RKO (cell line): ENCODE measurements around the gene SEPTIN10.
"Not testable (repeated sequence)": the region's sequence is repeated elsewhere in the genome, so short reads cannot be mapped to it uniquely, and the experiment has no call there.

ENCODE experiments used
- DNase-seq: peaks from one replicate; pipeline ENCODE4 v3.0.0-alpha.2; 2016; ENCODE audit warnings: low spot score

Gene SEPTIN10

GRCh38 chr2:109601783-109602182 is 12.0 kb downstream of the SEPTIN10 start:
- DNase-seq, result no peak

- DNase-seq, result no peak
Measured at GRCh38 chr2:109597283-109597682, 16.5 kb downstream of the SEPTIN10 start.

- DNase-seq, result no peak
Measured at GRCh38 chr2:109595644-109596043, 18.1 kb downstream of the SEPTIN10 start.

- no peak for DNase-seq
Measured at GRCh38 chr2:109594246-109594885, 19.4 kb downstream of the SEPTIN10 start.

GRCh38 chr2:109592905-109593304 is 20.9 kb downstream of the SEPTIN10 start:
- DNase-seq, result no peak

GRCh38 chr2:109591206-109591605 is 22.6 kb downstream of the SEPTIN10 start:
- no peak for DNase-seq

GRCh38 chr2:109586687-109587086 is 27.1 kb downstream of the SEPTIN10 start:
- DNase-seq, result no peak

GRCh38 chr2:109582928-109583895 is 30.6 kb downstream of the SEPTIN10 start:
- DNase-seq, result no peak

GRCh38 chr2:109577630-109578029 is 36.1 kb downstream of the SEPTIN10 start:
- DNase-seq, result not testable (repeated sequence)

- DNase-seq, result no peak
Measured at GRCh38 chr2:109575373-109575772, 38.4 kb downstream of the SEPTIN10 start.

GRCh38 chr2:109563980-109564550 is 49.7 kb downstream of the SEPTIN10 start:
- DNase-seq, result no peak

GRCh38 chr2:109563288-109563687 is 50.5 kb downstream of the SEPTIN10 start:
- no peak for DNase-seq

- DNase-seq, result peak; percentile 46
Measured at GRCh38 chr2:109562421-109562820, 51.3 kb downstream of the SEPTIN10 start.

GRCh38 chr2:109560265-109560664 is 53.5 kb downstream of the SEPTIN10 start:
- no peak for DNase-seq

- DNase-seq, result peak; percentile 88
Measured at GRCh38 chr2:109558076-109558882, 55.5 kb downstream of the SEPTIN10 start.

GRCh38 chr2:109557309-109557708 is 56.5 kb downstream of the SEPTIN10 start:
- DNase-seq, result no peak

GRCh38 chr2:109555346-109555900 is 58.3 kb downstream of the SEPTIN10 start:
- no peak for DNase-seq

- DNase-seq, result no peak
Measured at GRCh38 chr2:109554758-109555157, 59.0 kb downstream of the SEPTIN10 start.

GRCh38 chr2:109549016-109549590 is 64.7 kb downstream of the SEPTIN10 start:
- DNase-seq, result no peak

- DNase-seq, result no peak
Measured at GRCh38 chr2:109547280-109547679, 66.5 kb downstream of the SEPTIN10 start.
